NOMO-1 (cell line): ENCODE measurements around the gene FUT8.

Experiments
- DNase-seq, 2 experiments: peaks; one replicate each; lab custom pipeline; 2025; ENCODE audit not compliant: unreplicated experiment in 2 of 2; lab: John Stamatoyannopoulos, UW

The FUT8 gene

DNA sequence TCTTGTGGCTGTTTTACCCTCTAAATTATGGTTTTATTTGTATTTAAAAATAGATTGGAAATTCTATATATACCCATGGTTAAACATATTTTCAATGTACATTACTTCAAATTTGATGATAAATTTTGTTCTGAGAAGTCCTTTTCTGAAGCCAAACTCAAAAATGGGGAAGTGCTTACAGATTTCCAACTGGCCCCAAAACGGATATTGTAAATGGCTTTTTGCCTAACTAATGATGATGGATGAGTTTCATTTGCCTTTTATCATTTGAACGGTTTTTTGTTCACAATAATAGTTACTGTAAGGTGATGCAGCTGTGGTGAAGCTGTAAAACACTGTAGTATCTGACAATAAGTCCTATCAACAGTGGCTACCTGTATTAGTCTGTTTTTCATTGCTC is 136.9 kb downstream of the FUT8 start:
- DNase-seq: peak; percentile 65 to 86

DNA sequence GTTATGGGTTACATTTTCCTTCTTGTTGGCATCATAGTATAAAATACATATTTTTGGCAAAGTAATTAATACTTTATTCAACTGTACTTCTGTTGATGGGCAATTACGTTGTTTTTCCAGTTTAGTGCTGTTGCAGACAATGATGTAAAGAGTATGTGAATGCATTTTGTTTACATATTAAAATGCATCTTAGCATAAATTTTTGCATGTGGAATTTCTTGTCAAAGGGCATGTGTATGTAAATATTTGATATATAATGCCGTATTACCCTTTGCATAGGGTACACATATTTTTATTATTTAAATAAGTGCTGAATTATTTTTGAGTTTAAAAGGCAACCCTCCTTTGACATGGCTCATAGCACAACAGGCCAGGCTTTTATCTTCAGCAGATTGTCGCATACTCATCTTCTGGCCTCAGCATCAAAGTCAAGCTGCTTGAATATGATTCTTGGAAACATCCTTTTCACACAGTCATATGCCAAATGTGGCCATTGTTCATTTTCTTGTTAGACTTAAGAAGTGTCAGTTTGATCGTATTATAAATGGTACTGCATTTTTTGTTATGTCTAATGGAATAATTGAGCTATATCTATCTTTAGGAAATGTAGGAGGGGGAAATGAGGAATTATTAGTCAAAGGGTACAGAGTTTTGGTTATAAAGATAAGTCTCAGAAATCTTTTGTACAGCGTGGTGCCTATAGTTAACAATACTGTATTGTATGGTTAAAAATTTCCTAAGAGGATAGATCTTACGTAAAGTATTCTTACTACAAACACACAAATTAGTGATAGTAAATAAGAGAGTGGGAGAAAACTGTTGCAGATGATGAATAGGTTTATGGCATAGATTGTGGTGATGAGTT is 138.5 kb downstream of the FUT8 start:
- no peak for DNase-seq

DNA sequence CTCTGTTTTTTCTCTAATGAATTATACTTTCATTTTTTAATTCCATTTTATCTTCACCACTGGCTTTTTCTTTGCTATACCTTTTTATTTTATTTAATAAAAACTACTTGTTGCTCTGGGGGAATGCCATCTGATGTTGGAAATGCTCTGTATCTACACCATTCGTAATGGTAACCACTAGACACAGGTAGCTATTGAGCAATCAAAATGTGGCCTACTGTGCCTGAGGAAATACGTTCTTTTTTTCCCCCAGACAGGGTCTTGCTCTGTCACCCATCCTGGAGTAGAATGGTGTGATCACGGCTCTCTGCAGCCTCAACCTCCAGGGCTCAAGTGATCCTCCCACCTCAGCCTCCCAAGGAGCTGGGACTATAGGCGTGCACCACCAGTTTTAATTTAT is 140.2 kb downstream of the FUT8 start:
- DNase-seq: no peak

DNA sequence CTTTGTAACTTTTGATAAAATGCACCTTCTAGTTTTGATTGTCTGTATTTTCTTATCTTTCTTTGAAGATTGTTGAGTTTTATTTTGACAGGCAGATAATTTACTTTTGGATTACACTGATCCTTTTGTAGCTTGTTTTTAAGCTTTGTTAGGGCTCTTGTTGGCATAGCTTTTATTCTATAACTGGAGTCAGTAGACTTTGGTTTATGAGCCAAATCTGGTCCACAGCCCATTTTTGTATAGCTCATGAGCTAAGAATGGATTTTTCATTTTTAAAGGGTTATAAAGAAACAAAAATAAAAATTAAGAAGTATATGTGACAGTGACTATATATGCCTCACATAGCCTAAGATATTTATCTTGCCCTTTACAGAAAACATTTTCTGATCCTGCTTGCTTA is 142.3 kb downstream of the FUT8 start:
- no peak for DNase-seq

DNA sequence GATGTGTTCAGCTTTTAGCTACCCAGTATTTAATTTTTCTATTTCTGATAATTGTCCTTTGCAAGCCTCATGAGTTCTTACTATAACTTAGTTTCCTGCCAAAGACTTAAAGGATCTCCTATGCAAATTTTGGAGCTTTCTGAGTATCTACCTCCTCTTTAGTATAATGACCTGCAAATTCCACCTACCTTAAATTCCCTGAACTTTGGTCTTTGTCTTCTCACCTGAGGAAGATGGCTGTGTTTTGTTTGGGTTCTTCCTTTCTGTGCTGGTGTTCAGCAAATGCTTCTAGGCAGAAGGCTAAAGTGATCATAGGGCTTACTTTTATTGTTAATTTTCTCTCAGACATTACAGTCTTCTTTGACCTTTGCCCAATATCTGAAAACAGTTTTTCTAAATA is 142.8 kb downstream of the FUT8 start:
- DNase-seq: no peak

DNA sequence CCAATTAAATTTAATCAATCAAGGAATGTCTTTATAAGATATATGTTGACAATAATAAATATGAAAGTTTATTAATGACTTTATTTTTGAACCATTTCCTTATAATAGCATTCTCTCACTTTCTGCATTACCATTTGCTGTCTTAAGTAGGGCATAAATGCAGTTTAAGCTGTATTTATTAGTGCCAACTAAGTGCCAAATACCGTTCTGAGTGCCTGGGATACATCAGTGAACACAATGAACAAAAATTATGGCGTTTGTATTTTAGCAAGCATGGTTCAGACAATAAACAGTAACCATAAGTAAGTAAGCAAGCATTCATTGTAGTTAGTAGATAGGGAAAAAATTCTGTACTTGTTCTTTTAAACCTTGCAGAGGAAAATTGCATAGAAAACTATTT is 145.8 kb downstream of the FUT8 start:
- no peak for DNase-seq

DNA sequence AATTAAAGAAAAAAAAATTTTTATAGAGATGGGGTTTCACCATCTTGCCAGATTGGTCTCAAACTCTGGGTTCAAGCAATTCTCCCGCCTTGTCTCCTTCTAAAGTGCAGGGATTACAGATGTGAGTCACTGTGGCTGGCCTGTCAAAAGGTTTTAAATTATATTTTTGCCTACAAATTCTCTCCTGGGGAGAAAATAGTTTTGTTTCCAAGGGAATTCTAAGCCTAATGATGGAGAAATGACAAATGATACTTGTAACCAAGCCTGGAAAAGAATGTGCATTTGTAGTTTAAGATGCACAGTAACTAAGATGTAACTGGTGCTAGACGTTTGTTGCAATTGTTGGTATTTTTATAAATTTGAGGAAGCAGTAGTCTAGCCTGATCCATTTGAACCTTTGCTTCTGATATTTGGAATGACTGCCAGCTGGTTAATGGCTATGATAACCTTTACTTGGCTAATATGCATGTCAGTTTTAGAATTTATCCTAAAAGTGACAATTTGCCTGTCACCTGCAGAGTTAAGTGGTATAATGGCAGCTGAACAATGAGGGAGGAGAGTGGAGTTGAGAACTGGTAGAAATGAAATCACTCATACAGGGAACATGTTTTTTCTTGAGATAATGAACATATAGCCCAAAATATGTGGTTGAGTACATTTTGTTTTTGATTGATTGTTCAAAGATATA is 148.0 kb downstream of the FUT8 start:
- DNase-seq: no peak

DNA sequence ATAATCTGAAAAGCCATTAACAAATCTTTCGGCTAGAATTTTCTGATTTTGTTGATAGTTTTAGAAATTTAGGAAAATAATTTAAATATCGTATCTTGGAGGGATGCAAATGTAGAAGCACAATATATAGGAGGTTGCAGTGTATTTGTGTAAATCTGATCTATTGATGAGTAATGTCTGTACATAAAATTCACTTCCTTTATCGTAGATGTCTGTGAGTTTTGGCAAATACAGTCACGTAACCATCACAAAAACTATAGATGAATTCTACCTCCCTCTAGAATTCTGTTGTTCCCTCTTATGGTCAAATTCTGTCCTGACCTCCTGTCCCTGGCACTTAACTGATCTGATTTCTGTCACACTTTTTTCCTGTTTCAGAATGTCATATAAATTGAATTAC is 151.8 kb downstream of the FUT8 start:
- DNase-seq: no peak

DNA sequence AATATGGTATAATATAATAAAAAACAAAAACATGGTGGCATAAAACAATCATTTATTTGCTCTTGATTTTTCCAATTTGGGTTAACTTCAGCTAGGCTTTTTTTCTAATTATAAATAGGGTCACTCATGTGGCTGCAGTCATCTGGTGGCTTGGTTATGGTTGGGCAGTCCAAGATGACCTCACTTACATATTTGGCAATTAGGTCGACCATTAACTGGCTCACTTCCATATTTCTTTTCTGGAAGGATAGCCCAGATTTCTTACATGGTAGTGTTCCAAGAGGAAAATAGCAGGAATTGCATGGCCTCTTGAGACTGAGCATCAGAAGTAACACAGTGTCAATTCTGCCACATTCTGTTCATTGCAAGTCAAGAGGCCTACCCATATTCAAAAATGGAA is 153.4 kb downstream of the FUT8 start:
- no peak for DNase-seq

DNA sequence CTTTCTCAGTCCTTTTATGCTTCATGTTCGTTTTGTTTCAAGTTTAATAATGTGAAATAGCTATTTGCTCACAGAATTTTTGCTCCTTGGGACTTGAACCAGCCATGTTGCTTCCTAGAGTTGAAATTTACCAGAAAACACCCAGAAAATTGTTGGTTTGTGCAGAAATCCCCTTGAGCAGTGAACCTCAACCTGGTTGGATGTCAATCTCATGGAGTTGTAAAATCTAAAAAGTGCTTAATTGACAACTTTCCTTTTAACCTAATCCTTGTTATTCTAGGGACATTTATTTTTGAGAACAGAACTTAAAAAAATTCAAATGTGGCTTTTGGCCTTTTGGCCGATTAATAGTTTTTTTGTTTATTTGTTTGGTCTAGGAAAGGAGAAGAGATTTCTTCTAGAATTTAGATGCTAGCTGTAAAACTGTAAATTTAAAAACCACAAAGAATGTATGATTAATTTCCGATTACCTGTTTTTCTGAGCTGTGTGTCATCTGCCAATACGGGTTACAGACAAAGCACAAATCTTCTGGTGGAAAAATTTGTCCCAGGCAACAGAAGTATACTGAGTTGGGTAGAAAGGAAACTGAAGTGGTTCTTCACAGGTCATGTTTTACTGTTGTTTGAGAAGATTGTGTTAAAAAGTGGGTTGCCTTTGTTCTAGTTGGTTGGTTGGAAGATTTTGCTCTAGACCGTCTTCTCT is 154.4 kb downstream of the FUT8 start:
- no peak for DNase-seq

DNA sequence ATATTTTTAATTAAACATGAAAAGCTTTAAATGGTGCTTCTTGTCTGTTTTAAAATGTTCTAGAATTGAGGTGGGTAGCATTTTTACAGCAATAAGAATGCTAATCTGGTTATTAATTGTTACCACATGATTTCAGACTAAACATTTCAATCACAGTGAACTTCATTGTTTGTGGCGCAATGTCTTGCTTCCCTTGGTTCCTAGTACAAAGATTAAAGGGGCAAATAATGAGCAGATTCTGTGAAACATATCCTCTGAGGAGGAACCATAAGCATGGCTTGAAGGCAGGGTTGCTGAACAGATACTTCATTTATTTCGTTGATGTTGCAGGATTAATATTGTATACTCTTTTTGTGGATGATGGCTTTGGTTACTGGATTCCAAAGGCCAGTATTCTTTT is 162.1 kb downstream of the FUT8 start:
- DNase-seq: no peak

DNA sequence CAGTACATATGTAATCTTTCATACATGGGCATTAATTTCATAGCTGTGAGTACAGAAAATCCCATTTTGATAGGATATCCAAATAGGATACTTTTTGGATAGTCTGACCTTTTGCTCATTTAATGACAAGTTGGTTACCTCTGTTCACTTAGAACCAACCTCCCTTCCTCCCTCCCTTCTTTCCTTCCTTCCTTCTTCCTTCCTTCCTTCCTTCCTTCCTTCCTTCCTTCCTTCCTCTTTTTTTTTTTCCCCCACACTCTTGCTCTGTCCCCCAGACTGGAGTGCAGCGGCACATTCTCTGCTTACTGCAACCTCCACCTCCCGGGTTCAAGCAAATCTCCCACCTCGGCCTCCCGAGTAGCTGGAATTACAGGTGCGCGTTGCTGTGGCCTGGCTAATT is 162.9 kb downstream of the FUT8 start:
- DNase-seq: no peak

DNA sequence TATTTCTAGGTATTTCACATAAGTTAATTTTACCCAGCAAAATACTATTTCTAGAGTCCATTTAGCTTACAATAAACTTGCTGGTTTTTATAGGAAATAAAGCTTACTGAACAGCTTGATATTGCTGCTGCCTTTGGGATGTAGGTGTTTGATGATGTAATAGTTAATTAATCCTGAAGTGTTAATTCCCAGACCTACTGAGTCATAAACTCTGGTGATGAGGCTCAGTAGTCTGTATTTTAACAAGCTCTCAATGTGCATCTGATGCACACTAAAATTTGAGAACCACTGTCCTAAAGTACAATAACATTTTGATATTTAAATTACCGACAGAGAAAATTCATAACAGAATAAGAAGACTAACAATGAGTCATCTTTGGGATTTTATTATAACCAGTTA is 168.4 kb downstream of the FUT8 start:
- DNase-seq: no peak

DNA sequence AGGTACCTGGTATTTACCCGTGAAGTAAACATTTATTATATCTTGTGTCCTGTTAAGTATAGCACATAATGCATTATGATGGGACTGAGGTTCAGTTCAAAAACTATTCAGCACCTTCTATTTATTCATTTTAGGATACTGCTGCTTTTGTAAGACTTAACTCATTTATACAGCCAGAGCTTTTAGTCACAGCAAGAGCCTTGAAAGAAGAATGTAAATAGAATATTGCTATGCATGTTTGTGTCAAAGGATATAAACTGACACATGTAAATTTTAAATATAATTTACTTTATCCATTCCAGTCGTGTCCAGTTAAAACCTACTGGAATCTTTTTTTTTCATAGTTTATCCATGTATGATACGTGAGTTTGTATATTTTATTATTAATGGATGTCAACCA is 168.8 kb downstream of the FUT8 start:
- DNase-seq: no peak

DNA sequence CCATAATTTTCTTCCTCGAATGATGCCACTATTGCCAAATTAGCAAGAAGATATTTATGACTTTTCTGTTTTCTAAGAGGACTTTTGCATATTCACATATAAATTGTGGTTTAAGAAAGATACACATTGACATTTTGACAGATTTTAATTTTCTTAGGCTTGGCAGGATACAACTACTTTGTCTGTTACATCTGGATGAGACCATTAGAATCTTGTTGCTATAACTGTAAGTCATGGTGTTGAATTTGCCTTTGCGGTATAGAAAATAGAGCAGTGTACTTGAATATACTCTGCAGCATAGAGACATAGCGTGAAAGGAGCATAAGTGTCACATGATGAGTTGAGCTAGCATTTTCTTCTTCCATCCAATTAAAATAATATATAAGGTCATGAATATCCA is 169.3 kb downstream of the FUT8 start:
- no peak for DNase-seq

DNA sequence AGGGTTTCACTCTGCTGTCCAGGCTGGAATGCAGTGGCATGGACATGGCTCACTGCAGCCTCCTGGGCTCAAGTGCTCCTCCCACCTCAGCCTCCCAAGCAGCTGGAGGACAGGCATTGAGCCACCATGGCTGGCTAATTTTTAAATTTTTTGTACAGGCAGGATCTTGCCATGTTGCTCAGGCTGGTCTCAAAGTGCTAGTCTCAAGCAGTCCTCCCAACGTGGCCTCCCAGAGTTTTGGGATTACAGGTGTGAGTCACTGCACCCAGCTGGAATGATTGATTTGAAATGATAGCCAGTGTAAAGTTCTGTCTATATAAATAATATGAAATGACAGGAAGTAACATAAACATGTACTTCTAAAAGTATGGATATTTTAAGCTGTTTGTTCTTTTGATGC is 172.7 kb downstream of the FUT8 start:
- no peak for DNase-seq

DNA sequence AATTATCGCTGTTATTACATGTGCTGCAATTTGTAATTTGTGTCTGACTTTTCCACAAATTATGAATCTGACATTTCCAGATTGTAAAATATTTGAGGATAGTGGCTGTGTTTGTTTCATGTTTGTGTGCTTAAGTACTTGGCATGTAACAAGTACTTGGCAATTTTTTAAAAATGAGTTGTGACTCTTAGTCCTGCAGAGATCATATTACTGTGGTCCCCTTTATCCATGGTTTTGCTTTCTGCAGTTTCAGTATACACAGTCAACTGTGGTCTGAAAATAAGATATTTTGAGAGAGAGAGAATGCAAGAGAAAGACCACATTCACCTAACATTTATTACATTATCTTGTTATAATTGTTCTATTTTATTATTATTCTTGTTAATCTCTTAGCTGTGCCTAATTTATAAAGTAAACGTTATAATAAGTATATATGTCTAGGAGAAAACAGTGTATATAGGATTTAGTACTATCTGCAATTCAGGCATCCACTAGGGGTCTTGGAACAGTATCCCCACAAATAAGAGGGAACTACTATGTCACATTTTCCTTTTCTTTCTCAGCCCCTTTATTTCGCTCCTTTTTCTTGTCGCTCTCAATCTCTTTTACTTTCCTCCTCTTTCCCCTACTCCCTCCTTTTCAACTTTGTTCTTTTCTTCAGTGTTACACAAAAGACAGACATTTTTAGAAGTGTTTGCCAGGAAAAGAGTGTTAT is 176.1 kb downstream of the FUT8 start:
- DNase-seq: no peak

DNA sequence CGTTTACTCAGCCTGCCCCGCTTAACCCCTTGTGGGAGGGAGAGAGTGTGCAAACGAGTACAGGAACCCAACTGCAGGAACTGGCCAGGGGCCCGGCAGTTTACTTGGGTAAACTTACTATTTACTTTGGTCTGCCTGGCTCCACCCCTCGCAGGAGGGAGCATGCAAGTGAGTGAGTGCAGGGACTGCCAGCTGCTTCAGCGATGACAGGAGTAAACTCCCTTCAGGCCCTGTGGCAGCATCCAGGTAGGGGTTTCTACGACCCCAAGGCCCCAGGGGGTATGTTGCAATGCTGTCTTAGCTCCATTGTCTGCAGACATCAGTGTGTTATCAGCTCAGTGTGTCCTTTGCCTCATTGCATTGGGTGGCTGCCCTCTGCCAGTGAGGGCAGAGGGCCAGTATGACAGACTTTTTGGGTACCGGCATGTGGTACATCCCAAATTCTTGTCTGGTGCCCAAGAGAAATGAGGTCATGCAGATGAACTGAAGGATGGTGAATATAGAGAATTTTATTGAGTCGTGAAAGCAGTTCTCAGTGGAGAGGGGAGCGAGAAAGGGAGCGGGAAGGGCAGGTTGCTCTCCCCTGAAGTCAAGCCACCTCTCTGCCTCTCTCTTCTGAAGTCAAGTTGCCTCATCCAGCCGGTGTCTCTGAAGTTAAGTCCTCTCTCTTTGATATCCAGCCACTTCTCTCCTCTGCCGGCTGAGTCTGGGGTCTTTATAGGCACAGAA is 181.8 kb downstream of the FUT8 start:
- DNase-seq: no peak

DNA sequence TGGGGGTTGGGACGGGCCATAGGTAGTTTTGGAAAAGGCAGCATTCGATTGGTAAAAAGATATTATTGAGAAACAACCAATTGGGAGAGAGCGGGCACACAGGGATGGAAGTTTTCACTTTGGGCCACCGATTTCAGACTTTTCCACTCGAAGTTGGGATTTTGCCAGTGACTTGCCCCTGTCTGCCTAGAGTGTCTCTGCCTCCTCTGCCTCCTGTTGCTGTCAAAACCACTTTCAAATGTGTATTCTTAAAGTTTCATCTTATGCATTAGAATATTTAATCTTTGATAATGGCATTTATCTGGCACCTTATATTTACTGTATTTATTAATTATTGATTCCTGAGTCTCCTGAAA is 182.3 kb downstream of the FUT8 start:
- DNase-seq: no peak

DNA sequence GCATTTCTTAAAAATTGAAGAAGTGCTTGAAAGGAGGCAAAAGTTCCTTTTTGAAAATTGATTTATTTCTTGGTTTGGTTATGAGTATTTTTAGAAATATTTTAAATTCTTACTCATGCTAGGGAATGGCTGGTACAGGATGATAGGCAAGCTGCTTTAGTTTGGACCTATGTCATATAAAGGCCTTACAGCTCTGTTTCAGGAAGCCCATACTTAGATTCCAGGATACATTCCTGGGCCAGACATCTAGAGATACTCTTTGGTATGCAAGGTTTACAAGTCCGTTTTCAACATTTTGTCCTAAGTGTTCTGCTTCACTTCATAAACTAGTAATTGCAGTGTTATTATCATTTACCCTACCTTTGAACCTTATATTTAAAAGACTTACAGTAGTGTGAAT is 186.8 kb downstream of the FUT8 start:
- no peak for DNase-seq

DNA sequence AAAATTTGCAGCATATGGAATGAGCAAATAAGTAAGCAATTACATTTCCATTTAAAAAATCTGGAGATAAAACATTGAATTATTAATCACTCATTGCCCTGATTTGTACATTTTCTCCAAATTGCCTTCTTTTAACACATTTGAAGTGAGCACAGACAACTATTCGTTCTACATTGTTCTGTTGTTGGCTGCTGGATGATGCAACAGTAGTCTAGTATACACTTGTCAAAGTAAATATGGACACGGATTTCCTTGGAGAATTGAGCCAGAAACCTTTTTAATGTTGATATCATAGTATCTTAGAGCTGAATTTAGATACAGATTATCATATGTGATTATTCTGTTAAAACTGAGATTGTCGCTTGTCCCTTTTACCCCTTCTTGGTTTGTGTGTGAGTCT is 188.2 kb downstream of the FUT8 start:
- no peak for DNase-seq
